GM19455 (cell line): ENCODE results near the gene RPL11.
A peak's percentile ranks its signal among the peaks of the same experiment; 100 is the strongest.
"Not testable (repeated sequence)": the region's sequence is repeated elsewhere in the genome, so short reads cannot be mapped to it uniquely, and the experiment has no call there.

Source experiments
- ATAC-seq: cut with Tn5 transposase; IDR thresholded peaks from one replicate; pipeline ENCODE4 v1.9.1; 2021; ENCODE audit not compliant: unreplicated experiment

Gene RPL11

DNA sequence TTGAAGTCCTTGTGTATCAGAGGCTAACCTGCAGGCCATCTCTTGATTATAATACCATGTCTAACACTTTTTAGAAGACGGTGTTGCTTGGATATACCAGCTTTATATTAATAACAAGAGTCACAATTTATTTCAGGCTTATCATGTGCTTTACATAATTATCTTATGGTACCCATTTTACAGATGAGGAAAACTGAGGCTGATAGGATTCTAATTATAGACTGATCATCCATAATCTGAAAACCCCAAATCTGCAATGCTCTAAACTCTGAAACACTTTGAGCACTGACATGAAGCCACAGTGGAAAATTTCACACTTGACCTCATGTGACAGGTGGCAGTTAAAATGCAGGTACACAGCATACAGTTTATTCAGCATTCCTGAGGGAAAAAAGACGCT, 7.2 kb upstream of the RPL11 start:
- ATAC-seq, result no peak

DNA sequence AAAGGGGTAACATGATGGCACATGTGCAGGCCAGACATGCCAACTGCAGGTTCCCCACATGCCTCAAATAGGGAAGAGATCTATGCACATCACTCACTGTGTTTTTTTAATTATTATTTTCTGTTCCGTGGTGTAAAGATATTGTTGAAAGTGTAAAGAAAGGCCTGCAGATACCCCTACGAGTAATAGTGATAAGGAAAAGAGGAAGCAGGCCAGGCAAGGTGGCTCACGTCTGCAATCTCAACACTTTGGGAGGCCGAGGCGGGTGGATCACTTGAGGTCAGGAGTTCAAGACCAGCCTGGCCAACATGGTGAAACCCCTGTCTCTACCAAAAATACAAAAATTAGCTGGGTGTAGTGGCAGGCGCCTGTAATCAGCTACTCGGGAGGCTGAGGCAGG, 6.4 kb upstream of the RPL11 start:
- not testable (repeated sequence) for ATAC-seq

GRCh38 chr1:23687680-23688079, 3.9 kb upstream of the RPL11 start:
- not testable (repeated sequence) for ATAC-seq

GRCh38 chr1:23688281-23688680, 3.3 kb upstream of the RPL11 start:
- not testable (repeated sequence) for ATAC-seq

GRCh38 chr1:23692308-23692871, 784 bp downstream of the RPL11 start:
- ATAC-seq, result no peak

GRCh38 chr1:23693599-23693998, 2.0 kb downstream of the RPL11 start:
- ATAC-seq, result no peak

DNA sequence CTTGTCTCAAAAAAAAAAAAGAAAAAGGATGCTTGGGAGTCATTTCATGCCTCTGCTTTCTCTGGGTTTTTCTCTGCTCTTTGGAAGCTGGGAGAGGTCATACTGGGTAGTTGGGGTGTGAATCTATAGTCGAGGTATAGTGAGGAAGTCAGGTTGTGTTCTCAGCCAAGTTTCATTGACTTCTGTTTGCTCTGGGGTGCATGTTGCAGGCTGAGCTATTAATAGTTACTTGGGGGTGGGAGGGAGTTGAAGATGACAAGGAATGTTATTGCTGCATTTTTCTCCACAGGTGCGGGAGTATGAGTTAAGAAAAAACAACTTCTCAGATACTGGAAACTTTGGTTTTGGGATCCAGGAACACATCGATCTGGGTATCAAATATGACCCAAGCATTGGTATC, 2.8 kb downstream of the RPL11 start:
- ATAC-seq, result no peak

DNA sequence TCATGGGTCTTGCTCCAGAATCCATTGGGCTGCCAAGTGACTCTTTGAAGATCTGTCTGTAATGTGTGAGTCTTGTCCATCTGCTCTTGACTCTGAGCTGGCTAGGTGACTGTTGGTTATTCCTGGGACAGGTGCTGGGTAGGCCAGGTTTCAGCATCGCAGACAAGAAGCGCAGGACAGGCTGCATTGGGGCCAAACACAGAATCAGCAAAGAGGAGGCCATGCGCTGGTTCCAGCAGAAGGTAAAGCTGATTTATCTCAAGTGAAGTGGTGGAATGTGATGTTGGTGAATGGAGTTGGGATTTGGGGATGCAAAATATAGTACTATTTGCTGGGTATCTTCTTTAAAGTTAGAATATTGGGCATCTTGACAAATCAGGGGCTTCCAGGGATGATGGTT, 4.1 kb downstream of the RPL11 start:
- ATAC-seq, result no peak

DNA sequence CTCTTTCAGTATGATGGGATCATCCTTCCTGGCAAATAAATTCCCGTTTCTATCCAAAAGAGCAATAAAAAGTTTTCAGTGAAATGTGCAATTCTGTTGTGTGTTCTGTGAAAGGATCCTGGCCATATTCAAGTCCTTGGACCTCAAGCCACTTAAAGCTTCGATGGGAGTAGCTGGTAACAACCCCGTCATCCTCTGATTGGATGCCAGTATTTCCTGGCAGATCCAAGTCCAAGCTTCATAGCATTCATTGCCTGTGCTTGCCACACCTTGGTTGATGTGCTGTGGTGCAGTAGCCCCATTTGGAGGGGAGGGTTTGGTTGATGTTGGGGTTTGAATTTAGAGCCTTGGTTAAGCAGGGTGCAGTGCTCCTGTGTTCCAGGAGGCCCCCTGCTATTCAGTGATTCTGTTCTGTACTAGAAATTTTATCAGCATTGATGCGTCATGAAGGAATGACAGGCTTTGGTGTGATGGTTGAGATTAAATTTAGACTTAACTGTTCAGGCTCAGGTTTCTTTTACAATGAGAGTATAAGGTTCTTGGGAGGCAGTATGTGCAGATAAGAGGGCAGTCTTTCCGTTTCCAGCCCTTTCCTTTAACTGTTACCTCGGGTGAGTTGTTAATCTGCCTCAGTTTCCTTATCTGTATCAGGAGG, 4.9 kb downstream of the RPL11 start:
- ATAC-seq, result no peak

DNA sequence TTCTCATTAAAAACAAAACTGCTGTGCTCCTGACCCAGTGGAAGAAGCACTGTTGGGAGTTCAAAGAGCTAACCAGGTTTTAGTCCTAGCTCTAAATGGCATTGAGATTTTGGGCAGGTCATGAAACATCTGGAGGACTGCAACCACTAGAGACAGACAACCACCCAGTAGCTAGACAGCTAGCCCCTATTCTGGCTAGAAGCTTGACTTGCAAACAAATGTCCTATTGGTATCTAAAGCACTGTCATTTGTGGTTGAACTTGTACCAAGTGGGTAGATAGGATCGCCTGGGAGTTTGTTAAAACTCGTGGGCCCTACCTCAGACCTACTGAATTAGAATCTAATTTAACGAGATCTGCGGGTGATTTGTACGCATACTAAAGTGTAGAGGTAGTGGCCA, 6.9 kb downstream of the RPL11 start:
- no peak for ATAC-seq

GRCh38 chr1:23699280-23700179, 7.9 kb downstream of the RPL11 start:
- no peak for ATAC-seq

DNA sequence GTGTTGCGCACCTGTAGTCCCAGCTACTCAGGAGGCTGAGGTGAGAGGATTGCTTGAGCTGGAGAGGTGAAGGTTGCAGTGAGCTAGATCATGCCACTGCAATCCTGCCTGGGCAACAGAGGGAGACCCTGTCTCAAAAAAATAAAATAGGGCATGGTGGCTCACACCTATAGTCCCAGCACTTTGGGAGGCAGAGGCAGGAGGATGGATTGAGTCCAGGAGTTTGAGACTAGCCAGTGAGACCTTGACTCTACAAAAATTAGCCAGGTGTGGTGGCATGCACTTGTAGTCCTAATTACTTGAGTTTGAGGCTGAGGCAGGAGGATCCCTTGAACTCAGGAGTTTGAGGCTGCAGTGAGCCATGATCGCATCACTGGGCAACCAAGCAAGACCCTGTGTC, 9.7 kb downstream of the RPL11 start:
- ATAC-seq, result no peak

DNA sequence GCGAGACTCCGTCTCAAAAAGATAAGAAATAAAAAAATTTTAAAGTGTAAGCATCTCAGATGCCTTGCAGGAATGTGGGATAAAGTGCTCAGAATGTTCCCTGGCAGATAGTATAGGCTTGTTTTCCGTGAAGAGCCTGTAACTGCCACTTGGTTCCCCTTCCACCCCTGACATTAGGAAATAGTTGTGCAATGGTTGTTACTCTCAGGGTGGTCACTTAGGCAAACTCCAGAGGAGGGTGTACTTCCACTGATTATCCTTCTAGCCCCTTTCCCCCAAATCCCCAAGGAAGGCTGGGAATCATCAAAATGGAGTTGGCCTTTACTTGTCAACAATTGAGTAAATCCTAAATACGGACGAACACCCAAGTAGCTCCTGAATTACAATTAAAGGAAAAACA, 10.4 kb downstream of the RPL11 start:
- no peak for ATAC-seq

DNA sequence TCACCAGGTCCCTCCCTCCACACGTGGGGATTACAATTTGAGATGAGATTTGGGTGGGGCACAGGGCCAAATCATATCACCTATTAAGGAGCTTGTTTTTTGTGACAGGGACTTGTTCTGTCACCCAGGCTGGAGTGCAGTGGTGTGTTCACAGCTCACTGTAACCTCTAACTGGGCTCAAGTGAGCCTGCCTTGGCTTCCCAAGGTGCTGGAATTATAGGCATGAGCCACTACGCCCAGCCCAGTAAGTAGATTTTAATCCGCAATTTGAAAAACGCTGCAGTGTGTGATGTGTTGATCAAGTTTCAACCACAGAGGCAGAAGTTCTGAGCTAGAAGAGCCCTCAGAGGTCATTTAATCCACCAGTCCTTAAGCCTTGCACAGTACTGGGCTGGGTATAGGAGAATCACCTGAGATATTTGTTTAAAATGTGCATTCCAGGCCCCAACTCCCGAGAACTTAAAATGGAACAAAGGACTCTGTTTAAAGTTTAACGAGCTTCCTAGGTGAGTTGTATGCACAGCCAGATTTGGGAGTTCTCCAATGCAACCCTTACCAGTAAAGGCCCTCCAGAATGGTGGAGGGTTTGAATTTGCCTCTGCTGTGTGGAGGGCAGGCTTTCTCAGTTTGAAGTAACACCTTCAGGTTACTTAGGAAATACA, 13.4 kb downstream of the RPL11 start:
- ATAC-seq, result no peak

GRCh38 chr1:23709229-23709628, 17.6 kb downstream of the RPL11 start:
- no peak for ATAC-seq

GRCh38 chr1:23718482-23718881, 26.9 kb downstream of the RPL11 start:
- ATAC-seq, result no peak

DNA sequence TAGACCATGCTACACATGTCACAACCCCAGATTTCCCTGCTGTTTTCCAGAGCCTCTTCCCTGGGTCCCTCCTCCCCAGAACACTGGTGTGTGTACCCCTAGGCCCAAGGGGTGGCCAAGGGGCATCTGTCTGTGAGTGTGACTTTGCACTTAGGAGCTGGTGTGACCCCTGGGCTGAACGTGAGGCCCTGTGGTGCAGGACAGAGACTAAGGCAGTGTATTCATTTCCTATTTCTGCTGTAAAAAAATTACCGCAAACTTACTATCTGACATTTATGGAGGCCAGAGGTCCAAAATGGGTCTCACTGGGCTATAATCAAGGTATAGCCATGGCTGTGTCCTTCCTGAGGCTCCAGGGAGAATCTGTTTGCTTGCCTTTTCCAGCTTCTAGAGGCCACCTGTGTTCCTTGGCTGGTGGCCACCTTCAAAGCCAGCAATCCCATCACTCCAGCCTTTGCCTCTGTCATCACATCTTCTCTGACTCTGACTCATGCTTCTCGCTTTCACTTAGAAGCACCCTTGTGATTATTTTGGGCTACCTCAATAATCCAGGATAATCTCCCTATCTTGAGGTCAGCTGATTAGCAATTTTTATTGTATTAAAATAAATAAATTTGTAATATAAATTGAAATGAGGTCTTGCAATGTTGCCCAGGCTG, 27.7 kb downstream of the RPL11 start:
- no peak for ATAC-seq

DNA sequence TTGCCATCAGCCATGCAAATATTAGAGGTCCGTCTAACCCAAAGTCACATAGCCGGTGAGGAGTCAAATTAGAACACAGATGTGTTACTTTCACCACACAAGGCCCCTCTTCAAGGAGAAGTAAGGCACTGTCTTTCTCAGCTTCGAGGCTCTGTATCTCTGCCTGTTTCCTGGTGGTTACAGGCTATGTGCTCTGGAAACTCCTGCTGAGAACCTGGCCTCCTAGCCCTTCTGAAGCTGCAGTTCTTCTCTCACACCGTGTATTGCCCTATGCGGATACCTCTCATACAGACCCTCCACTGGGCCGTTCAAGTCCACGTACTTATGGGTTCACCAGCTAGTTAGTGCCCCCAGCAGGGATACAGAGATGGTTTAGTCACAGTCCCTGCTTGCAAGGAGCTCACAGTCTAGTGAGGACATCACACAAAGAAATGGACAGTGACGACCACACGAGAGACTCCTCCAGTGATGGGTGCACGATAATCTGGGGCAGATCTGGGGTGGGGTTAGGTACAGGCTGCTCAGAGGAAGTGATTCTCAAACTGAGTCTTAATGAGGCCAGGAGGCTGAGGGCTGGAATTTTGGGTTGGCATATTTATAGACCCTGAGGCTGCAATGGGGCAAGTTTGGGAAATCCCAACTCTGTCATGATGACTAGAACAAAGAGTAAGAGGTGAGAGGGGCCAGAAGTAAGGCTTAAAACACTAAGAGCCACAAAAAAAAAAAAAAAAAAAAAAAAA, 28.8 kb downstream of the RPL11 start:
- ATAC-seq, result peak; percentile 62

DNA sequence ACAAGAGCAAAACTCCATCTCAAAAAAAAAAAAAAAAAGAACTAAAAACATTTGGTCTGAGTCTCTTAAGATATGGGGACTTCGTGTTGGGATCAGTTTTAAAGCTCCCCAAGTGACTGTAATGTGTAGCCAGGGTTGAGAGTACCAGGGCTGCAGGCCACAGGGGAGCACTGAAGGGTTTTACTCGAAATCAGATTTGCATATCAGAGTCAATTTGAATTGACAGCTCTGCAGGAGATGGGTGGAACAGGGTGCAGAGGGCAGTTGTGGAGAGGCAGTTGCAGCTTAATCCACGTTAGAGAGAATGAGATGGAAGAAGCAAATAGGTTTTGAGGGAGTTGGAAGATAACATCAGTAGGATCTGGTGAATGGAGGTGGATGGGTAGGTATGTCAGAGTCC, 31.0 kb downstream of the RPL11 start:
- ATAC-seq, result no peak

DNA sequence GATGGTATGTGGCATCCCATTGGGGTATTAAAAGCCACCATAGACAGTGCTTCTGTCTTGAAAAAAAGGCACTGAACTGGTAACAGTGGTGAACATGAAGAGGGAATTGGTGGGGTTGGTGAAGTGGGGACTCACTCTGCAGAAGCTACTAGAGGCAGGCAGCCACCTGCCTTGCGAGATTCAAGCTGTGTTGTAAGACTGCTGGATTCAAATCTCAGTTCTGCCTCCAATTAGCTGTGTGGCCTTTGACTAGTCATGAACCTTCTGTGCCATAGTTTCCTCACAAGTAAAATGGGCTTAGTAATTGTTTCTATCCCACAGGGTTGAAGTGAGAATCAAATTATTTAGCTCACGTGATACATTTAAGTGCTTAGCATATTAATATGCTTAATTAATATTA, 35.1 kb downstream of the RPL11 start:
- ATAC-seq, result no peak
